Jurkat, Clone E6-1 (cell line): ENCODE data around the gene SOBP.
A peak's percentile ranks its signal among the peaks of the same experiment; 100 is the strongest.

Experiments
- DNase-seq: peaks from one replicate; pipeline ENCODE4 v3.0.0-alpha.2; 2011; ENCODE audit warnings: low read depth, low spot score
- H3K4me3 ChIP-seq: 2 replicates; pipeline ENCODE4 v1.5.1; 2011; ENCODE audit warnings: mild to moderate bottlenecking, low read length, control low read depth, moderate library complexity

SOBP gene

DNA sequence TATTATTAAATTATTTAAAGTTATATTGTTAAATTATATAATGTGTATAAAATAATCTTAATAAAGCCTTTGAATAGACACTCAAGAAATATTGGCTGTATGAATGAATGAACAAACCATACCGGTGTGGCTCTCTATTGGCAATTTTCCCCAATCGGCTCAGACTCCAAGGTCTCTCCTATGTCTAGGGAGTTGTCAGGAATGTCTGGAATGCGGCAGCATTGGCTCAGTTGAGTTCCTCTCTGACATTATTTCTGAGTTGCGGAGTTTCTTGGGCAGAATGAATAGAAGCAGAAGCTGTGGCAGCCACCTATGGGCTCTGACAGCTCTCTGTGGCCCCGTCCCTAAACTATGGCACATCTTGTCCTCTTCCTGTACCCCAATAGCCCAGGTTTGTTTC, 111.0 kb downstream of the SOBP start:
- no peak for DNase-seq
- H3K4me3 ChIP-seq, result no peak overlapping the region

GRCh38 chr6:107601406-107601805, 111.5 kb downstream of the SOBP start:
- H3K4me3 ChIP-seq, result no peak overlapping the region
- DNase-seq, result no peak

- DNase-seq, result no peak
- no peak overlapping the region for H3K4me3 ChIP-seq
These were observed 112.5 kb downstream of the SOBP start for GRCh38 chr6:107602321-107603005.

- DNase-seq, result no peak
- no peak overlapping the region for H3K4me3 ChIP-seq
These were observed 113.1 kb downstream of the SOBP start for GRCh38 chr6:107603006-107603370.

- no peak for DNase-seq
These were observed 114.6 kb downstream of the SOBP start for GRCh38 chr6:107604549-107604948.

DNA sequence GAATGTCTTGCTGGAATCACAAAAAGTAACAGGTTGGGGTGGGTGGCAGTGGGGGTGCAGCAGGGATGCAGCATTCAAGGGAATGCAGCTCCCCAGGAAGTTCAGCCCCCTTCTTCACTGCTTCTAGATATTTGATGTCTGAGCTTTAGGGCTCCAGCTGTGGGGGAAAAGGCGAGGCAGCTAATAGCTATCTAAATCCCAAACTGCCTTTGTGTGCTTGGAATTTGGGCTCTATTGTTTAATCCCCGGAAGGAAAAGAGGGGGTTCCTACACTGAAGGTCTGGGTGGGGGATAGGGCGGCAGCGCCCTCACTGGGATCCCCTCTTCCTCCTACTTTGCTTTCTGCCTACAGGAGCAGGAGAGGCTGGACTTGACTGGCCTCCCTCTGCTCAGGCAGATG, 116.5 kb downstream of the SOBP start:
- DNase-seq, result no peak
- no peak overlapping the region for H3K4me3 ChIP-seq

More at GRCh38 chr6:107604549-107604948, 114.6 kb downstream of the SOBP start:
- no peak overlapping the region for H3K4me3 ChIP-seq

GRCh38 chr6:107607116-107607515, 117.2 kb downstream of the SOBP start:
- no peak for DNase-seq
- no peak overlapping the region for H3K4me3 ChIP-seq

- no peak overlapping the region for H3K4me3 ChIP-seq
- DNase-seq, result no peak
These were observed 121.3 kb downstream of the SOBP start for GRCh38 chr6:107611094-107611810.

DNA sequence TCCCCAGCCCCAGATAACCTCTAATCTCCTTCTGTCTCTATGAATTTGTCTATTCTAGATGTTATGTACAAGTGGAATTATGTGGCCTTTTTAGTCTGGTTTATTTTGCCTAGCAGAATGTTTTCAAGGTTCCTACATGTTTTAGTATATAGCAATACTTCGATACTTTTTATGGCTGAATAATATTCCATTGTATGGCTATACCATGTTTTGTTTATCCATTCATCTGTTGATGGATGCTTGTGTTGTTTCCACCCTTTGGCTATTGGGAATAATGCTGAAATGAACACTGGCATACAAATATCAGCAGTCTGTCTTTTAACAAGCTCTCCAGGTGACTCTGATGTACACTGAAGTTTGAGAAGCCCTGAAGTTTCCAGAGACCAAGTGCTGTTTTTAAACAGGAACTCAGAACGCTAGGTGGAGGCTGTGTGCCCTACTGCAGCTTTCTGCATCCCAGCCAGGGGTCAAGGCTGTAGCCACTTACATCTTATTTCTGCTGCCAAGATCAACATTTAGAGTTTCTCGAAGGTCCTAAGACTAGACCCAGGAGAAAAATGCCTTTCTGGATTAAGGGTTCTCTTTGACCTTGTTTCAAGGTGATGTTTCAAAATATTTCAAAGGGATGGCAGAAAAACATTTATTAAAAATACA, 123.0 kb downstream of the SOBP start:
- H3K4me3 ChIP-seq, result no peak overlapping the region
- no peak for DNase-seq

- DNase-seq, result no peak
- H3K4me3 ChIP-seq, result no peak overlapping the region
These were observed 123.9 kb downstream of the SOBP start for GRCh38 chr6:107613651-107614379.

DNA sequence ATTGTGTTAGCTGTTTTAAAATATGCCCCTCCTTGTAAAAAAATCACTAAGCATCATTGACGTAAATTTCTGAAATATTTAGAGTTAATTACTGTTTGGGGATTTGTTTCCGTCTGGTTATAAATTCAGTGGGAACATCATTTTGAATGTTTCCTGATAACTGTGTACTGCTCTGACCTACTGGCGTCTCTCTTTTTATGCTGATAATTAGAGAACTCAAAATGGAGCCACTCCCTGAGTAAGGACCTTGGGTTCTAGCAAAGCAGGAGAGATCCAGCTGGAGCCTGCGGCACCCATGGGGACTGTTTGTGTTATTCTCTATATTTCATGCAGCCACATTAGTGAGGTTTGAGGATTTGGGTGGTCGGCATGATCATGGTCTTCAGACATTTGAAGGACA, 124.9 kb downstream of the SOBP start:
- no peak overlapping the region for H3K4me3 ChIP-seq
- no peak for DNase-seq

DNA sequence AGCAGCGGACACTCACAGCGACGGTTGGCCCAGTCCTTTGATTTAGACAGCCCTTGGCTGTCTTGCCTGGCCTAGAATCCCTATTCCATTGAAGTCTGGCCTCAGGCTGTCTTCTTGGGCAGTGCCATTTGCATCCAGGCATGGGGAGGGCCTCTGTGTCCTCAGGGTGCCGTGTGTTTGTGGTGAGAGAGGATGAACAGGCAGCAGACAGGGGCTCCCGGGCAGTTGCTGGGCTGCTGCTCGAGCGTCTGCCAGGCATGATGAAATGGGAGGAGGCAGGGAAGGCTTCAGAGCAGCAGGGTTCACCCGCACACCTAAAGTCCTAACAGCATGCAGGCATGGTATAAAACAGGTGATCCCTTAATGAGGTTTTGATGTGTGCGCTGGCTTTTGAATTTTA, 126.9 kb downstream of the SOBP start:
- no peak for DNase-seq
- H3K4me3 ChIP-seq, result no peak overlapping the region

- DNase-seq, result no peak
- H3K4me3 ChIP-seq, result no peak overlapping the region
These were observed 127.5 kb downstream of the SOBP start for GRCh38 chr6:107617341-107617932.

DNA sequence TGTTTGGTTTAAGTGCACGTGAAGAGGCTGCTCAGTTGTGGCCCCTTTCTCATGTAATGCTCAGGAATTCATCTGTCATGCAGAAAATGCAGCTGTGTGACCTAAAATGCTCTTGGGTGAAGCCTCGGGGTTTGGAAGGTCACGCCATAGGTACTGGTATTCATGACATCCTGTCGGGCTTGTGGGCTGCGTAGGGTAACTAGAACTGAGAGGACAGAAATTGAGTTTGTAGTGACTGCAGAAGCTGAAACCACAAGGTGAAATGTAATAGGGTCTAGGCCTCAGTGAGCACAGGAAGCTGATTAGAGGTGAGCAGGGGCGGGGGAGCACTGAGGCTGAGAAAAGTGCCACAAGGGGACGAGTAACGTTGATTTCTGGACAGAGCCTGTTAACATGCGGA, 128.8 kb downstream of the SOBP start:
- DNase-seq, result peak; percentile 77
- H3K4me3 ChIP-seq, result no peak overlapping the region

DNA sequence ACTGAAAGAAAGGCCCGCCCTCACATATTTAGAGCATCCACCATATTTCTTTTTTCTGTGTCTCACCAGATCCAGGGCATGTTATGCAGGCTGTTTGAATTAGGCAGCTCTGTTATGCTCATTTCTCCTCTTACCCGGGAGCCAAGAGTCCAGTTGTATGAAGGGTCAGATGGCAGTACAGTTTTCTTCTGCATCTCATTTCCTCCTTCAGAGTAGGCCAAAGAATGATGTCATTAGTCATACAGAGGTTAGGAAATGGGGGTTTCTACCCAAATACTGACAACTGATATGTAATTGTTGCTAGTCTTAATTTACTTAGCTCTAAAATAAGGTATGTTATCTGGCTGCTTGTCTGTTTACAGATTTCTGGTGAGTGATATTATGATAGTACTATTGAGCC, 130.8 kb downstream of the SOBP start:
- H3K4me3 ChIP-seq, result no peak overlapping the region
- DNase-seq, result no peak

- DNase-seq, result no peak
- H3K4me3 ChIP-seq, result no peak overlapping the region
These were observed 131.5 kb downstream of the SOBP start for GRCh38 chr6:107621229-107621937.

DNA sequence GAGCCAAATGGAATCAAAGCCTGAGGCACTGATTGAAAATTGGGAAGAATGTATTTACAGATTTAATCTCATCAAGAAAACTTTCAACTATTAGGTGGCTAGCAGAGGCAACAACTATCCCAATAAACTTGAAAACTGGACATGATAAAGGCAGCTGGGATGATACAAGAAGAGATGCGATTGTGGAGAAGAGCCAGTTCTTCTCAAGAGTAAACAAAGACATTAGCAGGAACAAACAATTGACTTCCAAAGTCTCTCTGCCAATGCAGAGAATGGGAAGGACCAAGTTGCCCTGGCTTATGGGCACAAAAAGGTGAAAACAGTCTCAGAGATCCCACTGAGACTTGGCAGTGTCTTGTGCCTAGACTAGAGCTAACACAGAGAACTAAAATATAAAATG, 132.4 kb downstream of the SOBP start:
- H3K4me3 ChIP-seq, result no peak overlapping the region
- no peak for DNase-seq

DNA sequence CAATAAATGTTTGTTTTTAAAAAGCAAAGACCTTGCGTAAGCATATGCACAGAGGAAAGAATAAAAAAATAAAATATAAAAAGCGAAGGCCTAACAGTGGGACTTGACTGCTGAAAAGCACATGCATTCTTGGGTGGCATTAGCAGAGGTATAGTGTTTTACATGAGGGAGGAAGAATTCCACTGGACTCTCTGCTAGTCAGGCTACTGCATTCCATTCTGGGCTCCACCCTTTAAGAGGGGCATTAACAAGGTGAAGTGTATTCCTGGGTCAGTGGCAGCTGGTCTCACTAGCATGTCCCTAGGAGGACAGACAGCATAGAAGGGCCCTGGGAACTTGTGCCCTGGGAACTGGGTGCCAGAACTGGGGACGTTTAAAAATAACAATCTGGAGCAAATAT, 134.1 kb downstream of the SOBP start:
- H3K4me3 ChIP-seq, result no peak overlapping the region
- no peak for DNase-seq

- H3K4me3 ChIP-seq, result no peak overlapping the region
- no peak for DNase-seq
These were observed 134.6 kb downstream of the SOBP start for GRCh38 chr6:107624541-107624940.
